ENCODE data around the gene SLC29A1. TPM values are rescaled to one million over a fixed set of nuclear protein-coding genes. Genes with fewer than 3 reads are reported as not detected.

The SLC29A1 gene
- polyA plus RNA-seq, 2 donors: 11.6 to 18.5 TPM

DNA sequence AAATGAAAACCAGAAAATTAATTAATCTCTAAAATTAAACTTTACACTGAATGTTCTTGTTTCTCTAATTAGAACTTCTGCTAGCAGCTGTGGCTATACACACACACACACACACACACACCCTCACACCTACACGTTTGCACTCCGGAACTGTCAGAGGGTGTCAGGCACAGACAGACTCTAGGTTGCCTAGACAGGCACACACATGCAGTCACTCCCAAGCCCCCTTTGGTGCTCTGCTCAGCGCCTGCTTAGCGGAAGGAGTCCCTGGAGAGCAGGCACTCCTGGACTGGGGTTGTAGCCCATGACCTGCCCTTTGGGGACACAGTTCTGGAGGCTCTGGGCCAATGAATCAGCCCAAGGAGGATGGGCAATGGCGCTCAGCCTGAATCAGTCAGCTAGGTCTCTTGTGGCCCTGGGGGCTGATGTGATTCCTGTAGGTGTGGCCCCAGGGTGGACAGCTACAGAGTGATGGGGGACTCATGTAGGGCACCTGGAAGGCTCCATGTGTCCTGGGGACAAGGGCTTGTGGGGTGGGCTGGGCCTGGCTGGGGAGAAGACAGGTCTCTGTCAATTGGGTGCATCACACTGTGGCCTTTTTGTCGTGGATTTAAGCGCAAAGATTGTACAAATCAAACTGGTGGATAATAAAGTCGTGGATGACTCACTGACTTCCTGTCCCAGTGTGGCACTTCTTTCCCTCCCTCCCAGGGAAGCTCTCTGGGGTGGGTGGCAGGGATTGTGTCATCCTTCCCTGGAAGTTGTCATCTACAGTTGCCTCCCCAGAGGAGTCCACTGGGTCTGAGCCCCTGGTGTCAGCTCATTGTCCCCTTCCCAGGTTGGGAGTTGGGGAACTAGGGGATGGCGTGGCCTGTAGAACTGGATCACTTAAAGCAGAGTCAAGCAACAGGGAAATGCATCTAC, 55.6 kb downstream of the SLC29A1 start:
- H3K27ac ChIP-seq (ENCODE audit: low read depth in 2 of 2, low read length in 1 of 2): no peak overlapping the region
- WGBS, 2 donors: 65 to 68% methylated on average over 9 of the region's 9 CpGs
- H3K27me3 ChIP-seq (ENCODE audit: control insufficient read depth in 1 of 2, insufficient read depth in 2 of 2, low read length in 2 of 2): peaks cover 5 to 6% of the 10 kb centered on the region in 2 donors
- peaks cover 0 to 6% of the 10 kb centered on the region in 2 donors for H3K4me1 ChIP-seq (ENCODE audit: control insufficient read depth in 2 of 2, insufficient read depth in 2 of 2, low read length in 1 of 2)
- no peaks in the 10 kb centered on the region for H3K9me3 ChIP-seq (ENCODE audit: control insufficient read depth in 2 of 2, insufficient read depth in 1 of 2, low read depth in 1 of 2, low read length in 1 of 2)
- no peaks in the 10 kb centered on the region for H3K36me3 ChIP-seq (ENCODE audit: control insufficient read depth in 2 of 2, insufficient read depth in 2 of 2, low read length in 1 of 2)
- no peak overlapping the region for H3K4me3 ChIP-seq (ENCODE audit: low read depth in 1 of 2, low read length in 2 of 2)

Other genes starting within 250 kb of the SLC29A1 start
- gene MRPL14, start 96.1 kb upstream of the SLC29A1 start, polyA plus RNA-seq: 10 to 100 TPM; 31.9 to 63.8 TPM
- gene TMEM63B, start 96.0 kb upstream of the SLC29A1 start, polyA plus RNA-seq: 10 to 100 TPM; 21.6 to 37.9 TPM
- under 1 TPM; 0.19 to 0.29 TPM for gene CAPN11, start 64.8 kb upstream of the SLC29A1 start, polyA plus RNA-seq
- gene MYMX, start 6.7 kb upstream of the SLC29A1 start, polyA plus RNA-seq: under 1 TPM in 1 of 2 donors, not detected in 1; 0.05 TPM
- 100 to 1,000 TPM; 129 to 403 TPM for gene HSP90AB1, start 23.5 kb downstream of the SLC29A1 start, polyA plus RNA-seq
- gene SLC35B2, start 33.9 kb downstream of the SLC29A1 start, polyA plus RNA-seq: 10 to 100 TPM in 1 of 2 donors, 1 to 10 TPM in 1; 4.3 to 13.0 TPM
- 1 to 10 TPM; 3.8 to 8.1 TPM for gene NFKBIE, start 42.0 kb downstream of the SLC29A1 start, polyA plus RNA-seq
- under 1 TPM in 1 of 2 donors, not detected in 1; 0.06 TPM for gene TMEM151B, start 46.9 kb downstream of the SLC29A1 start, polyA plus RNA-seq
- gene AARS2, start 89.8 kb downstream of the SLC29A1 start, polyA plus RNA-seq: 1 to 10 TPM; 7.0 to 8.5 TPM
- not detected for gene SPATS1, start 119.1 kb downstream of the SLC29A1 start, polyA plus RNA-seq
- gene CDC5L, start 164.1 kb downstream of the SLC29A1 start, polyA plus RNA-seq: 1 to 10 TPM; 4.6 to 7.8 TPM

Measured in esophagus (tissue), 2 donors.